Sciatic nerve (tissue), 2 donors: ENCODE measurements around the gene MCOLN2. TPM values are rescaled to one million over a fixed set of nuclear protein-coding genes. Genes with fewer than 3 reads are reported as not detected.

Experiments
- ATAC-seq: fragments of 200-7000 bp; cut with Tn5 transposase; one replicate; pipeline ENCODE4 v1.9.1; 2020; ENCODE audit warnings: mild to moderate bottlenecking, moderate library complexity
- DNase-seq: peaks from one replicate; pipeline ENCODE4 v3.0.0-alpha.2; 2020; ENCODE audit warnings: low spot score
- intact Hi-C: fragments of 100-400 bp; cut with DNase I; formaldehyde crosslinking; loops from one replicate; pipeline ENCODE4 v1.14.2; 2022
- total RNA-seq: library from RNA; stranded (reverse); fragmentation: NEBNext Ultra II Directional; extraction: Animal tissue kit (Norgen Biotek cat#: 25700); gene quantifications from one replicate; pipeline ENCODE4 v1.2.1, GENCODE V29; 2021
- donor health status: DM: no; HTN: no; CAD: no.
- donor health status: DM: no; HTN: no; CAD: no.

Gene MCOLN2
- total RNA-seq, 1 donor from 2014 or later, result 6.5 TPM

DNA sequence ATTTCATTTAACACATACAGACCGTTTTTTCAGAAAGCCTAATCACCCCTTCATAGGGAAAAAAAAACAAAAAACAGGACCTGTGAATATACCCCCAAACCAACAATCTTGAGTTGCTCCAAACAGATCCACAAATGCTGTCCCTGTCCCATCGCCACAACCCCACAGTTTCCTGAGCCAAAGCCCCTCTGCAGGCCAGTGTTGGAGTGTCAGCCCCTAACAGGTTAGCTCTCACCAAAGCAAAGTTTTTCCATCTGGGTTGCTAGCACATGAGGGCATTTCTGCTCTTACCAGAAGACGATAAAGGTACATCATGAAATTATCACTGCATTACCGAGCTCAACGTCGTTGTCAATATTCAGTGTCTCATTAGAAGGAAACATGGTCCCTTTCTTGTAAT is 40.8 kb downstream of the MCOLN2 start:
- intact Hi-C loops, result no loop called here
- ATAC-seq (no peak), DNase-seq (no peak)

GRCh38 chr1:84949664-84950063 is 47.2 kb downstream of the MCOLN2 start:
- intact Hi-C loops, result no loop called here
- DNase-seq, result no peak
- no peak for ATAC-seq

DNA sequence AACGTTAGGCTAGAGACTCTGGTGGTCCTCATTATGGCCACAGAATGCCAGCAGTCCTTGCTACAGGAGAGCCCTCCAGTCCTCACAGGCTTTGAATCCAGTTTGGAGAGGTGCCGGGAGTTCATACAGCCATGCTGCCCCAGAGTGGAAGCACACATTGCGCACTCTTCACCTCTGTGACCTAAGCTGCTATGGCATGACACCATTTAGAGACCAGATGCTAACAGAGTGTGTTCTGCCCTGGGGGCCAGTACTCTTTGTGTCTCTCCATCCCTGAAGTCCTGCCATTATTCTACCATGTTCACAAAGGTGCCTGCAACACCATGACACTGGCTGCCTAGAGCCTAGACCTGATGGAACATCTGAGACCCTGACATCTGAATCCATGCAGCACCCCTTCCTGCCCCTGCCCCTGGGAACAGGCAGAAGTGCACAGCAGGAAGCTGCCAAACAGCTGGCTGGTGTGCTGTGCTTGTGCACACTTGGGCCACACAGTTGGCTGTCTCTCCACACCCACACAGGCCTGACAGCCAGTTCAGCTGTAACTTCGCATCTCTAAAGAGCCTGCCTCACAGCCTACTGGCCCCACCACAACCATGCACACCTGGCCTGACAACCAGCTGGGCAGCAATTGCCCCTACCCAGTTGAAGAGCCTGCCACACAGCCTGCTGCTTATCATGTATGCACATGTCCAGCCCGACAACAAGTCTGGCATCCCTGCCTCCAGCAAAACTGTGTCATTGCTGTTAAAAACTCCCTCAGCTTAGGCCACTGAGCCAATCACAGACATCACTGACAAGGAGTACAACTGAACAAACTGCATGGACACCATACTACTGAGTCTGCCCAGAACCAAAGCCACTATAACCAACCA is 49.1 kb downstream of the MCOLN2 start:
- DNase-seq, result no peak
- no peak for ATAC-seq
- intact Hi-C loops, result no loop called here

DNA sequence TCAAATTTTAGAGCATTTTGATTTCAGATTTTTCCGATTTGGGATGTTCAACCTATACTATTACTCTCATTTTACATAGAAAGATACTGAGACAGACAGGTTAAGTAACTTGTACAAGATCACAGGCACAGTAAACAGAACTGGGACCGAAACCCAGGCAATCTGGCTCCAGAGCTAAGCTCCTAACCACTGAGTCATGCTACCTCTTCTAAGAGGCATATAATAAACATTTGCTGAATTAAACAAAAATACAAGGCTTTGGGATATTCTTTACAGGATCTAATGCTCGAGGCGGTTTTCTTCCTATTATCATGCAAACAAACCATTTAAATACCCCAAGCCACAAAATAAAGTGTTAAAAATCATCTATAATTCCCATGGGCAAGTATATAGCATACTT is 50.3 kb downstream of the MCOLN2 start:
- no peak for ATAC-seq
- no peak for DNase-seq
- intact Hi-C loops, result no loop called here

DNA sequence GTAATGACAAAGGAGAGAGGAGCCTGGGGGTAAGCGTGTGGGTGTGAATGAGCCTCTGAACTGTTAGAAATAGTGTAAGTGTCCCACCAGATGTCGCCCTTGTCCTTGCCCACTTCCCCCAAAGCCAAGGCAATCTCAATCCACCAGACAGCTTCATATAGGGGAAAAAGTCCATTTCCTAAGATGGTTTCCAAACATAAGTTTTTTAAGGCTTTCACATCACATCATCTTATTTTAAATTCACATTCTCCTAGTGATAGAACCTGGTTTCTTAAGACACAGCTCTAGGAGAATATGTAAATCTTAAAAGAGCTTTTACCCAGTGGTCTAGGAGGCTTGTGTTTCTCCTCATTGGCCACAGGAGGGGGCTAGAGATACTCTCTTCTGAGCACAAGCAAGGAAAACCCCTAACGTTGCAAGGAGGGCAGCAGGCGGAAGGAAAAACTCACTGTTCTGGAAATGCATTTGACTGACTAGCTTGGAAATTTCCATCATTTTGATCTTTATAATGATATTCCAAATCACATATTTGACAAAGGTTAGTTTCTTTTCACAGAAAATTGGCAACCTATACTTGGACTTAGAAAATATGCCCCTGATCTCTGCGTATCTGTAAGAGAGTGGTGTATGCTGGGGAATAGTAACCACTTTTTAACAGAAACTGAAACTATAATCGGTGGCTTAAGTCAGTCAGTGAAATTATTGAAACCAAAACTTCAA is 52.0 kb downstream of the MCOLN2 start:
- peak; percentile 97 for ATAC-seq
- peak; percentile 74 for DNase-seq
- intact Hi-C loops, result loop anchor here (1.0 kb wide), 1 partner anchor 12 kb away; no protein-coding TSS in a partner anchor

DNA sequence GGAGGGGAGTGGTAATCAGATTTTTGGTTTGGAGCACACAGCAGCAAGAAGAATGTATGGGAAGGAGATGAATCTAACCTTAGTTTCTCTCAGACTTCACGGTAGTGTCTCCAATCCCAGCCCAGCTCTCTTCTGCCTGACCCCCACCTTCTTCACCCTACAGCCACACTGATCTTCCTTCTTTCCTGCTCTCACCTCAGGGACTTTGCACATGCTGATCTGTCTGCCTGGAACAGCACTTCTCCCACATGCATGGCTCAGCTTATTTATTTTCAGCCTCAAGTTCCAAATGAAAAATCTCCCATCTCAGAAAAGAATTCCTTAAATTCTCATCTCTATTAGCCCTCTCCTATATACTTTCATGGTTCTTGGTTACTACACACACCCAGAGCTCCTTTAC is 55.1 kb downstream of the MCOLN2 start:
- intact Hi-C loops, result loop anchor here (2.0 kb wide), 1 partner anchor 315 kb away; no protein-coding TSS in a partner anchor
- no peak for ATAC-seq
- no peak for DNase-seq

DNA sequence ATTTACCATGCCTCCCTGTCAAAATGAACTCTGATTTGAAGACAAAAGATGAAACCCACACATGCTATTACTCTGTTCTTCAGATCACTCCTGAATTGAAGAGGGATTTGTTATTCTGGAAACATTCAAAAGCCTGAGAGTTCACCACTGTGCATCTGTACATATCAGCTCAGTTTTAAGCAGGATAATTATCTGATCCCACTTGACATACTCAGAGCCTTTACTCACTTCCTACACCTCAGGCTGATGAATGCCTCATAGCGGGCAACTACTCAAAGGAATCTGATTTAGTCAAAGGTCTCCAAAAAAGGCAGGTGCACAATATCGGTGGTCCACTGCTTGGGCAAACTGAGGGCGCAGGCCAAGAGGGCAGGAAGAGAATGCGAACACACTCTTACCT is 56.4 kb downstream of the MCOLN2 start:
- DNase-seq (no peak), ATAC-seq (no peak)

DNA sequence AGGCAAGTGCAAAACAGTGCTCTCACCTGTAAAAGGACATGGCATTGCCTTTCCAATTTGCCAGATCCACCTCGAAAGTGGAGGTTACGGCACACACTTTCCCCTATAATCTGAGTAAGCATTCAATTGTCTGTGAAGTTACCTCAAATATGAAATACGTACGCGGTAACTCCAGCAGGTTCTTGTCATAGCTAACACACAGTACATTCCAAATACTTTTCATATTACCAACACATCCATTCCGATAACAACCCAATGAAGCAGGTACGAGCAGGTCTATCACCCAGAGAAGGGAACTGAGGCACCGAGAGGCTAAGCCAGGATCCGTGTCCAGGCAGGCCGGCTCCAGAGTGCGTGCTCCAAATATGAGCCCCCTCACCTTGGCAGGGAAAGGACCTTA is 57.2 kb downstream of the MCOLN2 start:
- DNase-seq, result no peak
- intact Hi-C loops, result no loop called here
- ATAC-seq, result no peak

More for the DNA sequence above, 56.4 kb downstream of the MCOLN2 start:
- intact Hi-C loops, result no loop called here

DNA sequence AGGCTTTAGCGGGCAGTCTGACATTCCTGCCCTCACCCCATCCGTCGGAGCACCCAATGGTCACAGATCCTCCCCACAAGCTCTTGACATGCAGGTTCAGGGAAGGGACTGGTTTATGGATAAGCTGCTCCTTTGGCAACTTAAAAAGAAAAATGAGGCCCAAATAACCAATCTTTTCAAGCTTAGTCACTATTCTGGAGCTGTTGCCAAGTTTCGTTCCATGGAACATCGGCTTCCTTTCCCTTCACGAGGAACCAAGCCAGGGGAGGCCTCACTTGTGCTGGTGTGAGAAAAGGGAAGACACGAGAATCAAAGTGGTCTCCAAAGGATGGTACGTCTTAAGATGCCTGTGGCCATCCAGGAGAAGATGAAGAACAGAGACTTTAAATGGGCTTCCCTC is 57.8 kb downstream of the MCOLN2 start:
- ATAC-seq (no peak), DNase-seq (no peak)
- intact Hi-C loops, result no loop called here

DNA sequence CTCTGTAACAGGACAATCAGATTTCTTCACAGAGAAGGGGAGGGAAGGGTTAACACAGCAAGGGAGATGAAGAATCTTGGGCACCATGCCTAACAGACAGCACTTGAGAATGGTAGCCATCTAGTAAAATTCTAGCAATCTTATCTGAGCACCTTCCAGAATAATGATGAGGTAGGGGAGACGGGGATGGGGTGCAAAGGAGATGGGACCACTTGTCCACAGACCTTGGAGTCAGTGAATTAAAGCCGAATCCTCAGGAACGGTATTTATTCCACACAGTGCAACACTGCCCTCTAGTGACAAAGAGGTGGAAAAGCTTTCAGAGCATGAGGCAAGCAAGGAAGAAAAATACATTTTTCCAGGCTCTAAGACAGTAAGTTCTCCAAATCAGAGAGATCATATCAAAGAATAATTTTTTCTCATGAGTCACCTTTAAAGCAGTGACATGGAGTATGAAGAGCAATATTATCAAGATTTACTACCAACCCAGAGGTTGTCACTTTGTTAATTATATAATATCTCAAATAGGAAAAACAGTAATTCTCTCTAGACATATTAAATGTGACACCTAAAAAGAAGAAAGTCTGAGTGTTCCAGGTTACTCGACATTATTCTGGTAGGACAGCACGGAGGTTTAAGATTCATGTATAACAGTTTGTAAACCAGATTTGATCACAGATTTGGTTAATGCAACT is 60.6 kb downstream of the MCOLN2 start:
- intact Hi-C loops, result no loop called here
- DNase-seq (no peak), ATAC-seq (peak; percentile 83)

- DNase-seq (no peak), ATAC-seq (no peak)
- intact Hi-C loops, result no loop called here
These were observed 63.8 kb downstream of the MCOLN2 start for GRCh38 chr1:84933011-84933611.

DNA sequence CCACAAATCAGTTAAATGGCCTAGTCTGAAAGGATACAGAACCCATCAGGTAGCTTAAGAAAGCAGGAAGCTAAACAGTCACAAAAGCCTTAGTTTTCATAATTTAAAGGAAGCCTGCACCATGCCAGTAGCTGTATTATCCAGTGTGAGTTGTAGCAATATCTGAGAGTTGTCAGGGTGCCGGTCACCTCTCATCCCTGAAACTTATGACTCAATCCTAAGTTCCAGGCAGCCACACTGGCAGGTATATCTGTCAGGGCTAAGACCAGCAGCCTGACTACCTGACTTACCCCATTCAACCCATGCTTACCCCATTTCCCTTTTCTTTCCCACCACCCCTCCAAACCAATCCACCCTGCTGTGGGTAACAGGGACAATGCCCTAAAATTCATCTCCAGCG is 66.1 kb downstream of the MCOLN2 start:
- DNase-seq, result no peak
- intact Hi-C loops, result no loop called here
- ATAC-seq, result no peak

GRCh38 chr1:84930329-84930728 is 66.6 kb downstream of the MCOLN2 start:
- intact Hi-C loops, result no loop called here
- no peak for DNase-seq
- ATAC-seq, result no peak

GRCh38 chr1:84929581-84929980 is 67.3 kb downstream of the MCOLN2 start:
- ATAC-seq, result no peak
- intact Hi-C loops, result no loop called here
- no peak for DNase-seq

GRCh38 chr1:84928979-84929378 is 67.9 kb downstream of the MCOLN2 start:
- no peak for DNase-seq
- ATAC-seq, result no peak
- intact Hi-C loops, result no loop called here

DNA sequence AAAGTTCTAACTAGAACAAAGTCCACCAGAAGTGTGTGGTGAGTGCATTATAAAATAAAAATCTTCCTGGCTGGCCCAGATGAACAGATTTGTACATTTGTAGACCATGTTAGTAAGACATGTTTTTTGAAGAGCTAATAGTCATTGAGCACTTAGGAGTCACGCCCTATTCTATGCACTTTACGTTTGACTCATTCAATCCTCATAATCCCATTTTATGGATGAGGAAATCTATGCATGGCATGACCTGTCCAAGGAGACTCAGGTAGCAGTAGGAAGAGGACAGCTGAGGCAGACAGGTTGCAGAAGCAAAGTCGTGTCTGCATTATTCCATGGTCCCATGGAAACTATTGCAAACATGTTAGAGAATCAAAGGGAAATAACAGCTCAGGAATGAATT is 73.6 kb downstream of the MCOLN2 start:
- intact Hi-C loops, result no loop called here
- ATAC-seq (no peak), DNase-seq (no peak)

GRCh38 chr1:84920159-84920558 is 76.8 kb downstream of the MCOLN2 start:
- DNase-seq, result no peak
- ATAC-seq, result no peak
- intact Hi-C loops, result no loop called here

DNA sequence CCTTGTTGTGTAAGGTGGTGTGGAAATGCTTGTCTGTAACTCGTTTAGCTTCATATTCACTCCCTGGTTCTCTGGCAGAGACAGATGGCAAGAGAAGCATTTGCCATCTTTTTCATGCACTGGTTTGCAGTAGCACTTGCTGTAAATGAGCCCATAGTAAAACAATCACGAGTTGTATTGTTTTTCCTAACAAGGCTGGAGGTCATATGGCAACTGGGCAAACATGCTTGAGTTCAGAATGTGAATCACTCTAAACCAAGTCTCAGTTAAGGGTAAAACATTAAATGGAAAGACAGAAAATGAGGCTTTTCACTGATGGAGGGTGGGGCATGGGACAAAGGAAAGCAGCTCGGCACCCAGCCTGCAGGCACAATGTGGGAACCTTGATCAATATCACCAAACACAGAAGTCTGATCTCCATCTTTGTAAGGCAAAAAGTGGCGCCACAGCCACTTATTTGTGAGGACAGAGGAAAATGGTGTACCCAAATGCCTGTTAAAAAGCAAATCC is 77.4 kb downstream of the MCOLN2 start:
- intact Hi-C loops, result no loop called here
- ATAC-seq, result no peak

GRCh38 chr1:84918726-84919336 is 78.1 kb downstream of the MCOLN2 start:
- intact Hi-C loops, result no loop called here
- DNase-seq (no peak), ATAC-seq (no peak)

More for the DNA sequence above, 77.4 kb downstream of the MCOLN2 start:
- no peak for DNase-seq
